Tibial nerve (tissue), 4 donors: Measurements from ENCODE around the gene LGI2.

ENCODE experiments used
- CTCF ChIP-seq, 5 experiments: fragments of 200-600 bp in 3 of 5; fragments of 450-650 bp in 2 of 5; sonication (generic) in 3 of 5; IDR thresholded peaks; one replicate each; pipeline ENCODE4 v1.5.1; 2016 to 2019; ENCODE audit warnings: antibody characterized with exemption in 5 of 5, mild to moderate bottlenecking in 3 of 5, moderate library complexity in 2 of 5
- EP300 ChIP-seq, 2 donors: sonication (generic); formaldehyde crosslinking; IDR thresholded peaks; one replicate each; pipeline ENCODE4 v1.6.1; 2017; ENCODE audit warnings: antibody characterized with exemption in 2 of 2, mild to moderate bottlenecking in 1 of 2
- POLR2A ChIP-seq, 2 donors: fragments of 450-650 bp; IDR thresholded peaks; one replicate each; pipeline ENCODE4 v1.6.1; 2017; ENCODE audit warnings: antibody characterized with exemption in 2 of 2, mild to moderate bottlenecking in 2 of 2, moderate library complexity in 2 of 2

- TF ChIP-seq CTCF (IDR thresholded peaks at IDR 0.05) (no peak), POLR2A (IDR thresholded peaks at IDR 0.05) (no peak), EP300 (IDR thresholded peaks at IDR 0.05) (no peak)
These were observed 37.8 kb downstream of the LGI2 start for GRCh38 chr4:24992968-24993367.
